Fibroblast of skin of abdomen (primary cell): ENCODE measurements around the gene NCKAP5.

Experiments used
- DNase-seq: peaks from one replicate; pipeline ENCODE4 v3.0.0-alpha.2; 2013

Gene NCKAP5

GRCh38 chr2:132975193-132976105 lies 592.8 kb downstream of the NCKAP5 start:
- no peak for DNase-seq

- DNase-seq: peak; percentile 30
Measured at GRCh38 chr2:132974467-132975095, 593.7 kb downstream of the NCKAP5 start.

GRCh38 chr2:132971310-132972061 lies 596.8 kb downstream of the NCKAP5 start:
- DNase-seq: no peak

- DNase-seq: no peak
Measured at GRCh38 chr2:132969371-132969985, 598.8 kb downstream of the NCKAP5 start.

GRCh38 chr2:132965460-132965859 lies 602.8 kb downstream of the NCKAP5 start:
- no peak for DNase-seq

- DNase-seq: no peak
Measured at GRCh38 chr2:132963161-132963560, 605.1 kb downstream of the NCKAP5 start.

- no peak for DNase-seq
Measured at GRCh38 chr2:132958887-132959286, 609.4 kb downstream of the NCKAP5 start.

GRCh38 chr2:132955871-132956615 lies 612.2 kb downstream of the NCKAP5 start:
- DNase-seq: no peak

- DNase-seq: no peak
Measured at GRCh38 chr2:132953771-132954170, 614.5 kb downstream of the NCKAP5 start.

GRCh38 chr2:132951008-132951714 lies 617.1 kb downstream of the NCKAP5 start:
- no peak for DNase-seq

- no peak for DNase-seq
Measured at GRCh38 chr2:132949108-132949507, 619.2 kb downstream of the NCKAP5 start.

GRCh38 chr2:132948211-132948610 lies 620.1 kb downstream of the NCKAP5 start:
- no peak for DNase-seq

GRCh38 chr2:132943829-132944228 lies 624.4 kb downstream of the NCKAP5 start:
- peak; percentile 64 for DNase-seq

- no peak for DNase-seq
Measured at GRCh38 chr2:132941296-132942020, 626.8 kb downstream of the NCKAP5 start.

GRCh38 chr2:132937629-132938028 lies 630.6 kb downstream of the NCKAP5 start:
- DNase-seq: peak; percentile 36

GRCh38 chr2:132936791-132937190 lies 631.5 kb downstream of the NCKAP5 start:
- DNase-seq: no peak

- DNase-seq: peak; percentile 65
Measured at GRCh38 chr2:132936261-132936660, 632.0 kb downstream of the NCKAP5 start.

- DNase-seq: no peak
Measured at GRCh38 chr2:132929786-132930185, 638.5 kb downstream of the NCKAP5 start.

GRCh38 chr2:132923787-132924186 lies 644.5 kb downstream of the NCKAP5 start:
- DNase-seq: peak; percentile 85

- DNase-seq: peak; percentile 29
Measured at GRCh38 chr2:132915812-132916549, 652.3 kb downstream of the NCKAP5 start.
